HCT116 (cell line): ENCODE measurements around the gene NDUFS3. TPM values are rescaled to one million over a fixed set of nuclear protein-coding genes. Genes with fewer than 3 reads are reported as not detected.

Experiments
- ATAC-seq: fragments of 200-7000 bp; cut with Tn5 transposase; 2 replicates; pipeline ENCODE4 v1.9.1; 2020; ENCODE audit warnings: mild to moderate bottlenecking, moderate library complexity
- BruUV-seq: library from RNA; stranded (reverse); fragments of 400-500 nt; replicated peaks from 2 replicates; lab custom pipeline; 2021; lab: Mats Ljungman, UMichigan
- CTCF ChIA-PET: fragments of 300-600 bp; sonication (Branson Sonifier 250); formaldehyde crosslinking; loops from one replicate; lab custom pipeline; 2021; ENCODE audit warnings: antibody characterized with exemption; lab: Charles Lee
- POLR2A ChIA-PET: fragments of 300-600, 350-600 bp; sonication (Branson Sonifier 250); formaldehyde crosslinking; loops from one replicate; lab custom pipeline; 2021; ENCODE audit warnings: antibody characterized with exemption; lab: Charles Lee
- RAD21 ChIA-PET, 2 experiments: fragments of 300-600 bp; sonication (Branson Sonifier 250); formaldehyde crosslinking; loops; one replicate each; lab custom pipeline; 2023; ENCODE audit warnings: low total read pairs in 2 of 2; ENCODE audit not compliant: uncharacterized antibody in 2 of 2, unreplicated experiment in 2 of 2, low non-redundant PET in 1 of 2; lab: Charles Lee
- DNase-seq: peaks from one replicate; pipeline ENCODE4 v3.0.0-alpha.2; 2010; ENCODE audit warnings: low read depth, low spot score
- H2AFZ ChIP-seq: fragments of 200-600 bp; shearing (Covaris generic), sonication (generic); 2 replicates; pipeline ENCODE4 v1.6.1; 2017; ENCODE audit warnings: low read depth, mixed run types, mixed read lengths, antibody characterized with exemption, low read length; ENCODE audit not compliant: poor library complexity, severe bottlenecking
- H3K27ac ChIP-seq: 2 replicates; pipeline ENCODE4 v1.5.1; 2012; ENCODE audit warnings: low read depth, low read length
- H3K27me3 ChIP-seq: fragments of 200-600 bp; sonication (generic); 2 replicates; pipeline ENCODE4 v1.6.1; 2016; ENCODE audit warnings: mixed run types, low read length, mixed read lengths; ENCODE audit not compliant: insufficient read depth
- H3K36me3 ChIP-seq, 2 experiments: fragments of 200-500 bp in 1 of 2; fragments of 200-600 bp in 1 of 2; sonication (Bioruptor generic) in 1 of 2; sonication (generic) in 1 of 2; 2 replicates each; pipeline versions ENCODE4 v1.5.1 to v1.6.1; 2014 to 2016; ENCODE audit warnings: low read length in 2 of 2, inconsistent platforms in 1 of 2, mixed read lengths in 1 of 2, mixed run types in 1 of 2; ENCODE audit not compliant: insufficient read depth in 2 of 2, control insufficient read depth in 1 of 2
- H3K4me1 ChIP-seq, 2 experiments: fragments of 200-600 bp in 1 of 2; sonication (generic) in 1 of 2; 2 replicates each; pipeline versions ENCODE4 v1.5.1 to v1.6.1; 2012 to 2017; ENCODE audit warnings: low read length in 2 of 2, inconsistent platforms in 1 of 2, mild to moderate bottlenecking in 1 of 2, mixed read lengths in 1 of 2, mixed run types in 1 of 2, moderate library complexity in 1 of 2; ENCODE audit not compliant: insufficient read depth in 2 of 2, control insufficient read depth in 1 of 2
- H3K4me2 ChIP-seq: fragments of 200-600 bp; sonication (generic); 2 replicates; pipeline ENCODE4 v1.6.1; 2017; ENCODE audit warnings: mixed run types, low read length, mixed read lengths
- H3K4me3 ChIP-seq, 2 experiments: fragments of 200-600 bp in 1 of 2; sonication (generic) in 1 of 2; replicated peaks in 1 of 2; 2 replicates each; pipeline ENCODE4 v1.5.1; 2011 to 2016; ENCODE audit warnings: low read length in 2 of 2, control low read depth in 1 of 2, low read depth in 1 of 2, mild to moderate bottlenecking in 1 of 2, mixed read lengths in 1 of 2, mixed run types in 1 of 2
- H3K79me2 ChIP-seq: fragments of 200-600 bp; sonication (generic); 2 replicates; pipeline ENCODE4 v1.6.1; 2017; ENCODE audit warnings: mild to moderate bottlenecking, mixed run types, low read length, moderate library complexity, mixed read lengths; ENCODE audit not compliant: insufficient read depth
- H3K9ac ChIP-seq: fragments of 200-600 bp; sonication (generic); 2 replicates; pipeline ENCODE4 v1.6.1; 2016; ENCODE audit warnings: low read length, mixed read lengths
- H3K9me2 ChIP-seq: fragments of 200-600 bp; sonication (generic), shearing (Covaris generic); 2 replicates; pipeline ENCODE4 v1.6.1; 2017; ENCODE audit warnings: mixed run types, mild to moderate bottlenecking, moderate library complexity; ENCODE audit not compliant: insufficient read depth
- H3K9me3 ChIP-seq, 2 experiments: fragments of 200-500 bp in 1 of 2; fragments of 200-600 bp in 1 of 2; sonication (Bioruptor generic) in 1 of 2; sonication (generic) in 1 of 2; 2 replicates each; pipeline ENCODE4 v1.6.1; 2014 to 2017; ENCODE audit warnings: low read length in 2 of 2, mixed read lengths in 2 of 2, inconsistent platforms in 1 of 2, low read depth in 1 of 2, mild to moderate bottlenecking in 1 of 2, mixed run types in 1 of 2, moderate library complexity in 1 of 2; ENCODE audit not compliant: control insufficient read depth in 1 of 2, insufficient read depth in 1 of 2
- H4K20me1 ChIP-seq: fragments of 200-600 bp; sonication (generic), shearing (Covaris generic); 2 replicates; pipeline ENCODE4 v1.6.1; 2017; ENCODE audit warnings: mixed run types, mild to moderate bottlenecking, moderate library complexity; ENCODE audit not compliant: insufficient read depth
- JUND ChIP-seq: IDR thresholded peaks from 2 replicates; pipeline ENCODE4 v1.6.1; 2012
- RAD21 ChIP-seq: IDR thresholded peaks from 2 replicates; pipeline ENCODE4 v1.6.1; 2012; ENCODE audit warnings: low read depth, mild to moderate bottlenecking
- SIN3A ChIP-seq: IDR thresholded peaks from 2 replicates; pipeline ENCODE4 v1.6.1; 2012; ENCODE audit warnings: low read depth
- YY1 ChIP-seq: IDR thresholded peaks from 2 replicates; pipeline ENCODE4 v1.6.1; 2011; ENCODE audit warnings: low read length, low read depth, moderate library complexity, mild to moderate bottlenecking; ENCODE audit not compliant: insufficient replicate concordance; ENCODE audit errors: extremely low read depth
- ZNF274 ChIP-seq: fragments of 200-500 bp; sonication (Bioruptor generic); IDR thresholded peaks from 2 replicates; pipeline ENCODE4 v1.6.1; 2014; ENCODE audit warnings: mild to moderate bottlenecking, low read depth, low read length, inconsistent platforms
- intact Hi-C: fragments of 100-400 bp; cut with micrococcal nuclease; formaldehyde crosslinking; loops from 2 replicates; pipeline ENCODE4 v1.10.0; 2022
- total RNA-seq: library from RNA; stranded (reverse); gene quantifications from one replicate; pipeline ENCODE4 v1.2.1, GENCODE V29; 2021; ENCODE audit not compliant: unreplicated experiment
- TF ChIP-seq, protein P1 (sequence below): IDR thresholded peaks from 2 replicates; pipeline ENCODE4 v1.6.1; 2012; ENCODE audit warnings: low read depth
- TF ChIP-seq, protein P2 (sequence below): IDR thresholded peaks from 2 replicates; pipeline ENCODE4 v1.6.1; 2012
- TF ChIP-seq, protein P3 (sequence below): IDR thresholded peaks from 2 replicates; pipeline ENCODE4 v1.6.1; 2012
- TF ChIP-seq, protein P4 (sequence below), 3 experiments: fragments of 200-600 bp in 1 of 3; sonication (generic) in 1 of 3; IDR thresholded peaks in 2 of 3; conservative IDR thresholded peaks in 1 of 3; 2 replicates each; pipeline ENCODE4 v1.5.1; 2012 to 2017; ENCODE audit warnings: low read depth in 2 of 3, low read length in 2 of 3, antibody characterized with exemption in 1 of 3, borderline replicate concordance in 1 of 3, control low read depth in 1 of 3, mild to moderate bottlenecking in 1 of 3, mixed read lengths in 1 of 3, mixed run types in 1 of 3, moderate library complexity in 1 of 3; ENCODE audit not compliant: insufficient read depth in 1 of 3

The NDUFS3 gene
- total RNA-seq, 1 experiment from 2014 or later, result 134 TPM

DNA sequence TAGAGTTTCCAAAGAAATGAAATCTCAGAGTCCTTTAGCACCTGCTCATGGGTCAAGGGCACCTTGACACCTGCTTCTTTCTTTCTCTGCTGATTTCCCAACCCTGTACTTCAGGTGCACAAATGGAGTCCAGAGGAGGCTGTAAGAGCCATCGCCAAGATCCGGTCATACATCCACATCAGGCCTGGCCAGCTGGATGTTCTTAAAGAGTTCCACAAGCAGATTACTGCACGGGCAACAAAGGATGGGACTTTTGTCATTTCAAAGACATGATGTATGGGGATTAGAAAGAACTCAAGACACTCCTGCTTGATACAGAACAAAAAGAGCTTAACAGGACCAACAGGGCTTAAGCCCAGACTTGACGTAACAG lies 7.5 kb upstream of the NDUFS3 start (continued):
- TF ChIP-seq YY1, result no peak

DNA sequence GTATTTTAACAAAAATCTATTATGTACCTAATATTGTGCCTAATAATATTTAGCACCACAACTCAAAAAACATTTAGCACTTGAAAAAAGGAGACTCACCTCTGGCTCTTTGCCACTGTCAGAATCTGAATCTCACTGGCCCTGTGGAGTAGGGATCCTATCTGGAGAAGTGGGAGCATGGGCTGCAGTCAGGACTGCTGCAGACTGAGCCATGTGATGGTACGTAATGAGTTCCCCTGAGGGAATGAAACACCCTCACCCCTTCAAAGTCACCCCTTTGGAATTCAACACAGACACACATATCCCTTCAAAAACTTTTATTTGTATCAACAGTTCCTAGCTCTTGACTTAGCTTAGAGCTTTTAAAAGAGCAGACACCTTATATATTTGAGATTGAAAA lies 7.0 kb upstream of the NDUFS3 start:
- Histone ChIP-seq H3K36me3 (peaks cover 43 to 45% of the 10 kb centered on the region in 2 experiments; a peak in 3 of 4 replicates), H3K4me1 (peaks cover 0 to 2% of the 10 kb centered on the region in 2 experiments; a peak in 2 of 4 replicates), H3K9me3 (no peaks in the 10 kb centered on the region), H3K79me2 (peaks cover 77% of the 10 kb centered on the region), H3K27me3 (no peaks in the 10 kb centered on the region), H4K20me1 (no peaks in the 10 kb centered on the region), H3K9ac (no peak overlapping the region), H3K9me2 (no peaks in the 10 kb centered on the region), H3K27ac (no peak overlapping the region), H3K4me3 (no peak overlapping the region), H2AFZ (no peak overlapping the region), H3K4me2 (no peak overlapping the region)
- ChIA-PET RAD21 (no interaction called here), POLR2A (no interaction called here), CTCF (interaction anchor here (0.5 kb wide), 1 partner anchor 37 kb away, joined by 3 read pairs; no protein-coding TSS in a partner anchor)
- TF ChIP-seq ZNF274 (no peak), SIN3A (no peak), JUND (no peak), RAD21 (no peak)
- TF ChIP-seq, protein P1, sequence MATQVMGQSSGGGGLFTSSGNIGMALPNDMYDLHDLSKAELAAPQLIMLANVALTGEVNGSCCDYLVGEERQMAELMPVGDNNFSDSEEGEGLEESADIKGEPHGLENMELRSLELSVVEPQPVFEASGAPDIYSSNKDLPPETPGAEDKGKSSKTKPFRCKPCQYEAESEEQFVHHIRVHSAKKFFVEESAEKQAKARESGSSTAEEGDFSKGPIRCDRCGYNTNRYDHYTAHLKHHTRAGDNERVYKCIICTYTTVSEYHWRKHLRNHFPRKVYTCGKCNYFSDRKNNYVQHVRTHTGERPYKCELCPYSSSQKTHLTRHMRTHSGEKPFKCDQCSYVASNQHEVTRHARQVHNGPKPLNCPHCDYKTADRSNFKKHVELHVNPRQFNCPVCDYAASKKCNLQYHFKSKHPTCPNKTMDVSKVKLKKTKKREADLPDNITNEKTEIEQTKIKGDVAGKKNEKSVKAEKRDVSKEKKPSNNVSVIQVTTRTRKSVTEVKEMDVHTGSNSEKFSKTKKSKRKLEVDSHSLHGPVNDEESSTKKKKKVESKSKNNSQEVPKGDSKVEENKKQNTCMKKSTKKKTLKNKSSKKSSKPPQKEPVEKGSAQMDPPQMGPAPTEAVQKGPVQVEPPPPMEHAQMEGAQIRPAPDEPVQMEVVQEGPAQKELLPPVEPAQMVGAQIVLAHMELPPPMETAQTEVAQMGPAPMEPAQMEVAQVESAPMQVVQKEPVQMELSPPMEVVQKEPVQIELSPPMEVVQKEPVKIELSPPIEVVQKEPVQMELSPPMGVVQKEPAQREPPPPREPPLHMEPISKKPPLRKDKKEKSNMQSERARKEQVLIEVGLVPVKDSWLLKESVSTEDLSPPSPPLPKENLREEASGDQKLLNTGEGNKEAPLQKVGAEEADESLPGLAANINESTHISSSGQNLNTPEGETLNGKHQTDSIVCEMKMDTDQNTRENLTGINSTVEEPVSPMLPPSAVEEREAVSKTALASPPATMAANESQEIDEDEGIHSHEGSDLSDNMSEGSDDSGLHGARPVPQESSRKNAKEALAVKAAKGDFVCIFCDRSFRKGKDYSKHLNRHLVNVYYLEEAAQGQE, result no peak
- TF ChIP-seq, protein P2, sequence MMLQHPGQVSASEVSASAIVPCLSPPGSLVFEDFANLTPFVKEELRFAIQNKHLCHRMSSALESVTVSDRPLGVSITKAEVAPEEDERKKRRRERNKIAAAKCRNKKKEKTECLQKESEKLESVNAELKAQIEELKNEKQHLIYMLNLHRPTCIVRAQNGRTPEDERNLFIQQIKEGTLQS, result no peak
- TF ChIP-seq, protein P3, sequence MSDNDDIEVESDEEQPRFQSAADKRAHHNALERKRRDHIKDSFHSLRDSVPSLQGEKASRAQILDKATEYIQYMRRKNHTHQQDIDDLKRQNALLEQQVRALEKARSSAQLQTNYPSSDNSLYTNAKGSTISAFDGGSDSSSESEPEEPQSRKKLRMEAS, result no peak
- TF ChIP-seq, protein P4, sequence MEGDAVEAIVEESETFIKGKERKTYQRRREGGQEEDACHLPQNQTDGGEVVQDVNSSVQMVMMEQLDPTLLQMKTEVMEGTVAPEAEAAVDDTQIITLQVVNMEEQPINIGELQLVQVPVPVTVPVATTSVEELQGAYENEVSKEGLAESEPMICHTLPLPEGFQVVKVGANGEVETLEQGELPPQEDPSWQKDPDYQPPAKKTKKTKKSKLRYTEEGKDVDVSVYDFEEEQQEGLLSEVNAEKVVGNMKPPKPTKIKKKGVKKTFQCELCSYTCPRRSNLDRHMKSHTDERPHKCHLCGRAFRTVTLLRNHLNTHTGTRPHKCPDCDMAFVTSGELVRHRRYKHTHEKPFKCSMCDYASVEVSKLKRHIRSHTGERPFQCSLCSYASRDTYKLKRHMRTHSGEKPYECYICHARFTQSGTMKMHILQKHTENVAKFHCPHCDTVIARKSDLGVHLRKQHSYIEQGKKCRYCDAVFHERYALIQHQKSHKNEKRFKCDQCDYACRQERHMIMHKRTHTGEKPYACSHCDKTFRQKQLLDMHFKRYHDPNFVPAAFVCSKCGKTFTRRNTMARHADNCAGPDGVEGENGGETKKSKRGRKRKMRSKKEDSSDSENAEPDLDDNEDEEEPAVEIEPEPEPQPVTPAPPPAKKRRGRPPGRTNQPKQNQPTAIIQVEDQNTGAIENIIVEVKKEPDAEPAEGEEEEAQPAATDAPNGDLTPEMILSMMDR (IDR thresholded peaks at IDR 0.05 in 2 of 3, conservative IDR thresholded peaks at IDR 0.05 in 1 of 3; ENCODE audit: borderline replicate concordance in 1 of 3, insufficient read depth in 1 of 3, low read depth in 2 of 3, low read length in 2 of 3), result no peak
- ATAC-seq (no peak), DNase-seq (no peak)
- BruUV-seq, result TSS peak; percentile 4
- intact Hi-C loops, result no loop called here
